Measurements from ENCODE around the gene MARCHF6. TPM values are rescaled to one million over a fixed set of nuclear protein-coding genes. Genes with fewer than 3 reads are reported as not detected.

Gene MARCHF6
- total and polyA plus RNA-seq, 9 of the 15 experiments (the other 6 are each of a cell fraction or from before 2014, with no cell fraction given): 74.1 to 456 (median 116) TPM

GRCh38 chr5:10317825-10318682, 35.4 kb upstream of the MARCHF6 start (continued):
- TF ChIP-seq CREBBP (IDR thresholded peaks at IDR 0.05; ENCODE audit: low read depth, low read length) (no peak), ZNF766 (CRISPR knock-in tag; conservative IDR thresholded peaks at IDR 0.05) (no peak), ZNF717 (CRISPR knock-in tag; IDR thresholded peaks at IDR 0.05) (no peak), EZH2 (IDR thresholded peaks at IDR 0.05; ENCODE audit: borderline replicate concordance, low read depth, low read length) (no peak), ADNP (tag; IDR thresholded peaks at IDR 0.05) (no peak; the same call in 1 of the 2 replicates), ZNF41 (CRISPR knock-in tag; conservative IDR thresholded peaks at IDR 0.05) (no peak), ZNF445 (CRISPR knock-in tag; IDR thresholded peaks at IDR 0.05; ENCODE audit: low read depth) (no peak), NCOA2 (IDR thresholded peaks at IDR 0.05; ENCODE audit: partially characterized antibody in 2 of 2) (no peak), ZNF511 (CRISPR knock-in tag; IDR thresholded peaks at IDR 0.05) (no peak; the same call in none of the 2 replicates), TCFL5 (CRISPR knock-in tag; conservative IDR thresholded peaks at IDR 0.05) (no peak), MAFF (IDR thresholded peaks at IDR 0.05; ENCODE audit: low read length) (no peak), FOXK1 (CRISPR knock-in tag; IDR thresholded peaks at IDR 0.05; ENCODE audit: borderline replicate concordance) (no peak), NONO (IDR thresholded peaks at IDR 0.05; ENCODE audit: low read depth in 2 of 2, low read length in 1 of 2) (no peak), HBP1 (CRISPR knock-in tag; IDR thresholded peaks at IDR 0.05) (no peak), JUN (IDR thresholded peaks at IDR 0.05; ENCODE audit: borderline replicate concordance, low read depth, low read length) (peak; percentile 66), JUN (CRISPR knock-in tag; IDR thresholded peaks at IDR 0.05; ENCODE audit: borderline replicate concordance) (no peak), ZEB2 (IDR thresholded peaks at IDR 0.05) (no peak), TAF7 (tag; IDR thresholded peaks at IDR 0.05) (no peak), TAF1 (IDR thresholded peaks at IDR 0.05; ENCODE audit: control insufficient read depth, extremely low read depth, insufficient read depth, low read length, severe bottlenecking) (no peak), SPI1 (IDR thresholded peaks at IDR 0.05; ENCODE audit: borderline replicate concordance, low read depth, low read length) (no peak), CC2D1A (IDR thresholded peaks at IDR 0.05) (no peak), POLR2A (conservative IDR thresholded peaks at IDR 0.05) (no peak), ZNF740 (CRISPR knock-in tag; IDR thresholded peaks at IDR 0.05) (no peak), ZNF740 (tag; IDR thresholded peaks at IDR 0.05) (0 out of 4 replicates have a peak, but pooled peaks of 1 of the 2 experiments have one; percentile 21), NR4A1 (CRISPR knock-in tag; IDR thresholded peaks at IDR 0.05) (no peak), NR4A1 (tag; IDR thresholded peaks at IDR 0.05) (peak; percentile 90), EP300 (IDR thresholded peaks at IDR 0.05; ENCODE audit: low read length) (peak; percentile 61; the same call in 1 of the 2 replicates), MTA1 (IDR thresholded peaks at IDR 0.05; ENCODE audit: borderline replicate concordance) (no peak), HDGF (IDR thresholded peaks at IDR 0.05) (no peak)
